Natural killer cell (primary cell): ENCODE data around the gene KIF15. TPM values are rescaled to one million over a fixed set of nuclear protein-coding genes. Genes with fewer than 3 reads are reported as not detected.

Experiments
- ATAC-seq, 3 donors: fragments of 150-1000 bp in 2 of 3; fragments of 200-7000 bp in 1 of 3; cut with Tn5 transposase; 1 replicate in 1 of 3; 2 replicates in 2 of 3; pipeline ENCODE4 v1.10.0; 2021; ENCODE audit warnings: mild to moderate bottlenecking in 2 of 3, moderate library complexity in 2 of 3
- DNase-seq, 2 donors: peaks; one replicate each; pipeline versions ENCODE4 v3.0.0 to v3.0.0-alpha.2; 2013 to 2021; ENCODE audit warnings: mixed read lengths in 1 of 2
- H3K27ac ChIP-seq: one replicate; pipeline ENCODE4 v1.5.1; 2013; ENCODE audit warnings: mild to moderate bottlenecking, low read length
- H3K27me3 ChIP-seq: one replicate; pipeline ENCODE4 v1.6.1; 2013; ENCODE audit warnings: low read length; ENCODE audit not compliant: control insufficient read depth, insufficient read depth
- H3K36me3 ChIP-seq: one replicate; pipeline ENCODE4 v1.6.1; 2013; ENCODE audit warnings: low read length; ENCODE audit not compliant: control insufficient read depth, insufficient read depth
- H3K4me1 ChIP-seq: one replicate; pipeline ENCODE4 v1.6.1; 2013; ENCODE audit warnings: low read length; ENCODE audit not compliant: control insufficient read depth, insufficient read depth
- H3K4me3 ChIP-seq: one replicate; pipeline ENCODE4 v1.5.1; 2013; ENCODE audit warnings: low read length
- H3K9me3 ChIP-seq: one replicate; pipeline ENCODE4 v1.6.1; 2013; ENCODE audit warnings: low read length; ENCODE audit not compliant: control insufficient read depth, insufficient read depth
- H3K27ac Mint-ChIP-seq, 2 donors: one replicate each; pipeline ENCODE4 v1.8.0; 2022; ENCODE audit warnings: mild to moderate bottlenecking in 2 of 2, mixed read lengths in 2 of 2, moderate library complexity in 1 of 2
- H3K27me3 Mint-ChIP-seq, 2 donors: one replicate each; pipeline ENCODE4 v1.8.0; 2022; ENCODE audit warnings: low read depth in 2 of 2, mixed read lengths in 2 of 2
- H3K36me3 Mint-ChIP-seq: one replicate; pipeline ENCODE4 v1.8.0; 2022; ENCODE audit warnings: mixed read lengths
- H3K4me1 Mint-ChIP-seq, 2 donors: one replicate each; pipeline ENCODE4 v1.8.0; 2022; ENCODE audit warnings: mixed read lengths in 2 of 2
- H3K4me3 Mint-ChIP-seq: one replicate; pipeline ENCODE4 v1.8.0; 2022; ENCODE audit warnings: mild to moderate bottlenecking, moderate library complexity, mixed read lengths
- H3K9me3 Mint-ChIP-seq, 2 donors: one replicate each; pipeline ENCODE4 v1.8.0; 2022; ENCODE audit warnings: mixed read lengths in 2 of 2
- WGBS: methylation state at CpG from one replicate; pipeline ENCODE4 v1.1.7; 2013; ENCODE audit warnings: missing lambda C conversion rate; ENCODE audit not compliant: insufficient coverage; 5-methylcytosine and 5-hydroxymethylcytosine counted together
- intact Hi-C: fragments of 100-400 bp; cut with micrococcal nuclease; formaldehyde crosslinking; loops from one replicate; pipeline ENCODE4 v1.14.2; 2022
- total RNA-seq, 4 donors: library from RNA; stranded (reverse); fragments of 120-200 nt in 1 of 4; gene quantifications; one replicate each; pipeline versions ENCODE4 v1.2.3 to v1.2.4, GENCODE V29; 2013 to 2022
- TF ChIP-seq, protein P1 (sequence below): fragments of 200-600 bp; IDR thresholded peaks from one replicate; pipeline ENCODE4 v1.8.0; 2022; ENCODE audit warnings: antibody characterized with exemption

KIF15 gene
- total RNA-seq, 3 donors from 2014 or later (not counting 1 experiment from before 2014, with no cell fraction given): 0.80 to 1.6 (median 0.99) TPM

DNA sequence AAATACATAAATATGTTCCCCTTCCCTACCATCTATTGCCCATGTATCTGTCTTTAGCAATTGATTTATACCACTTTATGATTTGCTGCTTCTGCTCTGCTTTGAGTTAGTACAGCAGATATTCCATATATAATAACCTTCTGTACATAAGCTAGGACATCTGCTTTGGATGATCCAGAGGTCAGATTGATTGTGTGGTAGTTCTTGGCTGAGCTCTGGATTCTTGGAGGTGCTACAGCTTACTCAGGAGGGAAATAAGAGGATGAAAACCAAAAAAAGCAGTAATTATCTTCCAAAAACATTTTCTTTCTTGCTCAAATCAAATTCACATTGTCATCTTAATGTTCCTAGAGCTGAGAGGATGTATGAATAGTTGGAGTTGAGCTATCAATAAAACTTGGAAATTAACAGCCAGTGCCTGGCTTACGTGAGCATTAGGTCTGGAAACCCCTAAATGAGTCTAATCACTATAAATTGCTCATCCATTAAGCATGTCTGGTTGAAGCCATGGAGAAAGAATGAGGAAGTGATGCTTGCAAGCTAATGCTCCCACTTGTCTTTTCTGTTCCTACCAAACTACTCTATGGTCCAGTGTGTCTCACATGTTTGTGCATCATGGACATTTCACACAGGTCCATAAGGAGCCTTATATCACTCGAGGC is 63.8 kb downstream of the KIF15 start:
- no peaks in the 10 kb centered on the region for H3K4me1 Mint-ChIP-seq
- no peaks in the 10 kb centered on the region for H3K9me3 Mint-ChIP-seq
- ATAC-seq: no peak
- WGBS: 100% methylated on average over 1 of the region's 2 CpGs
- no peaks in the 10 kb centered on the region for H3K27me3 Mint-ChIP-seq
- TF ChIP-seq, protein P1, sequence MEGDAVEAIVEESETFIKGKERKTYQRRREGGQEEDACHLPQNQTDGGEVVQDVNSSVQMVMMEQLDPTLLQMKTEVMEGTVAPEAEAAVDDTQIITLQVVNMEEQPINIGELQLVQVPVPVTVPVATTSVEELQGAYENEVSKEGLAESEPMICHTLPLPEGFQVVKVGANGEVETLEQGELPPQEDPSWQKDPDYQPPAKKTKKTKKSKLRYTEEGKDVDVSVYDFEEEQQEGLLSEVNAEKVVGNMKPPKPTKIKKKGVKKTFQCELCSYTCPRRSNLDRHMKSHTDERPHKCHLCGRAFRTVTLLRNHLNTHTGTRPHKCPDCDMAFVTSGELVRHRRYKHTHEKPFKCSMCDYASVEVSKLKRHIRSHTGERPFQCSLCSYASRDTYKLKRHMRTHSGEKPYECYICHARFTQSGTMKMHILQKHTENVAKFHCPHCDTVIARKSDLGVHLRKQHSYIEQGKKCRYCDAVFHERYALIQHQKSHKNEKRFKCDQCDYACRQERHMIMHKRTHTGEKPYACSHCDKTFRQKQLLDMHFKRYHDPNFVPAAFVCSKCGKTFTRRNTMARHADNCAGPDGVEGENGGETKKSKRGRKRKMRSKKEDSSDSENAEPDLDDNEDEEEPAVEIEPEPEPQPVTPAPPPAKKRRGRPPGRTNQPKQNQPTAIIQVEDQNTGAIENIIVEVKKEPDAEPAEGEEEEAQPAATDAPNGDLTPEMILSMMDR: no peak
- H3K27me3 ChIP-seq: no peaks in the 10 kb centered on the region
- H3K4me3 ChIP-seq: no peak overlapping the region
- H3K36me3 Mint-ChIP-seq: no peaks in the 10 kb centered on the region
- DNase-seq: no peak
- no peak overlapping the region for H3K27ac Mint-ChIP-seq
- H3K4me1 ChIP-seq: no peaks in the 10 kb centered on the region
- no peak overlapping the region for H3K27ac ChIP-seq
- H3K36me3 ChIP-seq: no peaks in the 10 kb centered on the region
- intact Hi-C loops: no loop called here
- no peak overlapping the region for H3K4me3 Mint-ChIP-seq
- H3K9me3 ChIP-seq: no peaks in the 10 kb centered on the region

DNA sequence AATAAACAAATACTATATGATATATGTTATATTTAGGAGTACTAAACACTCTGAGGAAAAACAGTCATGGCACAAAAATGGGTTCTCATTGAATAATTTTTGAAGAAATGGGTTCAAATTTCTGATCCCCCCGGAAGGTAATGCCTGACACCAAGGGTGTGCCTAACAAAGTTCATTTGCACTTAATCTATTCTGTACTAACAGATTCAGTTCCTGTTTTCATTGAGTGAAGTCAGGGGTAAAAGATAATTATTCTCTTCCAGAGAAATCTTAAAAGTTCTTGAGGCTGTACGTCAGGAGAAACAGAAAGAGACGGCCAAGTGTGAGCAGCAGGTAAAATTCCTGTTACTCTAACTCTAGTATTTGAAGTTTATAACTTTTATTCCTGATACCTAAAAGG is 65.6 kb downstream of the KIF15 start:
- WGBS: 100% methylated on average over 1 of the region's 3 CpGs
- DNase-seq (no peak), ATAC-seq (no peak)
- no peaks in the 10 kb centered on the region for H3K9me3 Mint-ChIP-seq
- TF ChIP-seq, protein P1: no peak
- Histone ChIP-seq H3K4me3 (no peak overlapping the region), H3K27ac (no peak overlapping the region), H3K4me1 (no peaks in the 10 kb centered on the region), H3K9me3 (no peaks in the 10 kb centered on the region), H3K27me3 (no peaks in the 10 kb centered on the region), H3K36me3 (no peaks in the 10 kb centered on the region)
- H3K27me3 Mint-ChIP-seq: no peaks in the 10 kb centered on the region
- H3K4me3 Mint-ChIP-seq: no peak overlapping the region
- intact Hi-C loops: no loop called here
- no peaks in the 10 kb centered on the region for H3K4me1 Mint-ChIP-seq
- H3K27ac Mint-ChIP-seq: no peak overlapping the region
- no peaks in the 10 kb centered on the region for H3K36me3 Mint-ChIP-seq

DNA sequence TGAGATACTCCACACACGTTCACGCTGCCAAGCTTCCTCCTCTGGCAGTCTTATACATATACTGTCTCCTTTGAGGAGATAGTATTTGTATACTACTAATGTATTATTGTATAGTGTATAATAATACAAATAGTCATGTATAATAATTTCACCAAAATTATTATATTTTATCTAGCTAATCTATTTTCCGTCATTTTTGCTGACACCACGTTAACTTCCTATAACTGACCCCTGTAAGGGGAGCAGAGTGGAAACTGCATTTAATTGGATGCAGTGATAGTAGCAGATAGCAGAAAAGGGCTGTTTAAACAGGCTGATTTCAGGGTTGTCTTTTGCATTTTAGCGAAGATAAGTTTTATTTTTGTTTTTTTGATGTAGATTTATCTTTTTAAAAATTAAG is 69.6 kb downstream of the KIF15 start:
- H3K36me3 Mint-ChIP-seq: peaks cover 7% of the 10 kb centered on the region
- no peaks in the 10 kb centered on the region for H3K27me3 Mint-ChIP-seq
- no peak overlapping the region for H3K27ac Mint-ChIP-seq
- H3K27ac ChIP-seq: no peak overlapping the region
- no peaks in the 10 kb centered on the region for H3K36me3 ChIP-seq
- H3K9me3 ChIP-seq: no peaks in the 10 kb centered on the region
- H3K4me3 ChIP-seq: no peak overlapping the region
- H3K4me3 Mint-ChIP-seq: no peak overlapping the region
- WGBS: 100% methylated on average over 2 of the region's 5 CpGs
- TF ChIP-seq, protein P1: no peak
- H3K4me1 ChIP-seq: no peaks in the 10 kb centered on the region
- no peak for ATAC-seq
- DNase-seq: no peak
- intact Hi-C loops: no loop called here
- no peaks in the 10 kb centered on the region for H3K27me3 ChIP-seq
- peaks cover 3% of the 10 kb centered on the region in 2 donors for H3K9me3 Mint-ChIP-seq
- H3K4me1 Mint-ChIP-seq: no peaks in the 10 kb centered on the region

DNA sequence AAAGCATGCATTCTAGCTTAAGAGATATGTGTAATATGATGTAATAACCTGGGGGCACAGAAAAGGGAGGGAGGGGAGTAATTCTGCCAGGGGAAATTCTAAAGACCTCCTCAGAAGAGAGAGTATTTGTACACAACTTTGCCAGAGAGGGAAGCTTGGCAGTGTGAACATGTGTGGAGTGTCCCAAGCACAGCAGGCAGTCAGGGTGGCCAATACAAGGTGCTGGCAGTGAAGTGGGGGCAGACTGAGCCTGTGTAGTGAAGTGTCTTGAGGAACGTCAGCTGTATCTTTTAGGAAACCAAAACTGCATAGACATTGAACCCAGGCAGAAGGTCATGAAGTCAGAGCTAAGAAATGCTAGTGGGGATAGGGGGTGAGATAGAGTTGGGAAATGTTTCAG is 70.4 kb downstream of the KIF15 start:
- Histone ChIP-seq H3K27ac (no peak overlapping the region), H3K4me3 (no peak overlapping the region), H3K36me3 (no peaks in the 10 kb centered on the region), H3K27me3 (no peaks in the 10 kb centered on the region), H3K9me3 (peaks cover 5% of the 10 kb centered on the region), H3K4me1 (no peaks in the 10 kb centered on the region)
- intact Hi-C loops: no loop called here
- no peak for ATAC-seq
- H3K4me1 Mint-ChIP-seq: no peaks in the 10 kb centered on the region
- no peak for DNase-seq
- WGBS: 96% methylated on average over 1 of the region's 1 CpG
- TF ChIP-seq, protein P1: no peak
- H3K27ac Mint-ChIP-seq: no peak overlapping the region
- H3K4me3 Mint-ChIP-seq: no peak overlapping the region
- H3K9me3 Mint-ChIP-seq: peaks cover 5 to 11% of the 10 kb centered on the region in 2 donors
- H3K36me3 Mint-ChIP-seq: peaks cover 15% of the 10 kb centered on the region
- no peaks in the 10 kb centered on the region for H3K27me3 Mint-ChIP-seq
